ENCODE results near the gene ACBD6. TPM values are rescaled to one million over a fixed set of nuclear protein-coding genes. Genes with fewer than 3 reads are reported as not detected.

The ACBD6 gene
- total and polyA plus RNA-seq, 10 of the 15 experiments (the other 5 are each of a cell fraction or from before 2014, with no cell fraction given), result 15.0 to 67.3 (median 55.0) TPM

GRCh38 chr1:180258935-180259334 is 243.4 kb downstream of the ACBD6 start:
- no peak overlapping the region for H3K4me3 ChIP-seq
- no peaks in the 10 kb centered on the region for H3K9me3 ChIP-seq (replicated peaks; ENCODE audit: control insufficient read depth, insufficient read depth, low read length)
- no peaks in the 10 kb centered on the region for H4K20me1 ChIP-seq (ENCODE audit: control insufficient read depth, insufficient read depth)
- no peak overlapping the region for H2AFZ ChIP-seq (ENCODE audit: control insufficient read depth, low read depth, low read length)
- 19% methylated on average over 5 of the region's 5 CpGs for WGBS (ENCODE audit: insufficient coverage, insufficient replicate concordance, low lambda C conversion rate, missing lambda C conversion rate)
- FAIRE-seq (no peak), DNase-seq (ENCODE audit: low read depth, low spot score) (no peak), ATAC-seq (no peak)
- no peak overlapping the region for H3K4me2 ChIP-seq (ENCODE audit: control insufficient read depth, insufficient read depth)
- SMC1A ChIA-PET (ENCODE audit: uncharacterized antibody, unreplicated experiment), result no interaction called here
- CTCF ChIA-PET, result interaction anchor here (0.9 to 1.5 kb wide), 4 partner anchors 155 to 552 kb away, joined by 3 to 5 read pairs (median 3); no protein-coding TSS in a partner anchor
- no TSS peak for BruUV-seq (replicated peaks)
- no peaks in the 10 kb centered on the region for H3K4me1 ChIP-seq (ENCODE audit: control insufficient read depth, insufficient read depth, low read length)
- no peak for TF ChIP-seq ZZZ3 (IDR thresholded peaks at IDR 0.05; ENCODE audit: control insufficient read depth, insufficient read length, low read depth)
- TF ChIP-seq ZNF207 (IDR thresholded peaks at IDR 0.05; ENCODE audit: borderline replicate concordance), result no peak
- TF ChIP-seq KAT2A (conservative IDR thresholded peaks at IDR 0.05; ENCODE audit: control insufficient read depth, low read depth, low read length), result no peak
- TF ChIP-seq POLR2AphosphoS5 (IDR thresholded peaks at IDR 0.05; ENCODE audit: low read length), result no peak
- no peak for TF ChIP-seq HSF1 (IDR thresholded peaks at IDR 0.05; ENCODE audit: low read depth, low read length)
- TF ChIP-seq CREB1 (IDR thresholded peaks at IDR 0.05; ENCODE audit: low read depth), result no peak
- no peak for TF ChIP-seq PAX5 (IDR thresholded peaks at IDR 0.05; ENCODE audit: borderline replicate concordance, low read depth, low read length)
- no peak for TF ChIP-seq HCFC1 (IDR thresholded peaks at IDR 0.05; ENCODE audit: low read length)
- no peak for TF ChIP-seq RBBP5 (conservative IDR thresholded peaks at IDR 0.05)
- TF ChIP-seq FOS (IDR thresholded peaks at IDR 0.05; ENCODE audit: borderline replicate concordance, extremely low read depth, insufficient read length), result no peak
- no peak for TF ChIP-seq TAF1 (IDR thresholded peaks at IDR 0.05; ENCODE audit: borderline replicate concordance, low read depth, low read length)
- TF ChIP-seq NR2C1 (IDR thresholded peaks at IDR 0.05), result no peak
- TF ChIP-seq, protein P1, sequence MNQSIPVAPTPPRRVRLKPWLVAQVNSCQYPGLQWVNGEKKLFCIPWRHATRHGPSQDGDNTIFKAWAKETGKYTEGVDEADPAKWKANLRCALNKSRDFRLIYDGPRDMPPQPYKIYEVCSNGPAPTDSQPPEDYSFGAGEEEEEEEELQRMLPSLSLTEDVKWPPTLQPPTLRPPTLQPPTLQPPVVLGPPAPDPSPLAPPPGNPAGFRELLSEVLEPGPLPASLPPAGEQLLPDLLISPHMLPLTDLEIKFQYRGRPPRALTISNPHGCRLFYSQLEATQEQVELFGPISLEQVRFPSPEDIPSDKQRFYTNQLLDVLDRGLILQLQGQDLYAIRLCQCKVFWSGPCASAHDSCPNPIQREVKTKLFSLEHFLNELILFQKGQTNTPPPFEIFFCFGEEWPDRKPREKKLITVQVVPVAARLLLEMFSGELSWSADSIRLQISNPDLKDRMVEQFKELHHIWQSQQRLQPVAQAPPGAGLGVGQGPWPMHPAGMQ (IDR thresholded peaks at IDR 0.05; ENCODE audit: borderline replicate concordance), result no peak
- no peak for TF ChIP-seq RELA (IDR thresholded peaks at IDR 0.05; ENCODE audit: borderline replicate concordance, partially characterized antibody)
- TF ChIP-seq BCL11A (IDR thresholded peaks at IDR 0.05; ENCODE audit: low read depth, low read length), result no peak
- TF ChIP-seq RAD21 (IDR thresholded peaks at IDR 0.05; ENCODE audit: insufficient read depth, low read depth, low read length), result no peak
- TF ChIP-seq SIX5 (IDR thresholded peaks at IDR 0.05; ENCODE audit: low read depth, low read length, severe bottlenecking), result no peak
- TF ChIP-seq WRNIP1 (IDR thresholded peaks at IDR 0.05; ENCODE audit: borderline replicate concordance, low read depth, low read length), result no peak
- no peak for TF ChIP-seq SUPT20H (IDR thresholded peaks at IDR 0.05; ENCODE audit: borderline replicate concordance, control insufficient read depth, low read depth, low read length)
- TF ChIP-seq DPF2 (IDR thresholded peaks at IDR 0.05), result no peak
- no peaks in the 10 kb centered on the region for H3K79me2 ChIP-seq (ENCODE audit: control insufficient read depth, insufficient read depth, low read length)
- H3K36me3 ChIP-seq (ENCODE audit: control insufficient read depth in 2 of 2, insufficient read depth in 2 of 2, low read length in 1 of 2), result no peaks in the 10 kb centered on the region
- no peak overlapping the region for H3K9ac ChIP-seq (ENCODE audit: control insufficient read depth, insufficient read depth, low read length)
- H3K27me3 ChIP-seq (replicated peaks in 1 of 2; ENCODE audit: control insufficient read depth in 2 of 2, insufficient read depth in 2 of 2, low read length in 1 of 2), result no peaks in the 10 kb centered on the region
- RAD21 ChIA-PET (ENCODE audit: unreplicated experiment), result no interaction called here
- in situ Hi-C loops (cut with MboI), result no loop called here
- intact Hi-C loops (cut with micrococcal nuclease; ENCODE audit: unreplicated experiment), result no loop called here
- POLR2A ChIA-PET, result interaction anchor here (0.9 kb wide), 1 partner anchor 10 kb away, joined by 3 read pairs; no protein-coding TSS in a partner anchor
- H3K27ac ChIP-seq (ENCODE audit: control insufficient read depth, insufficient read depth), result no peak overlapping the region

Measured in GM12878 (cell line).